CD4-positive, alpha-beta T cell treated with Interleukin-17A for 4 hours (primary cell): ENCODE results near the gene COX4I2.
"Not testable (repeated sequence)": the region's sequence is repeated elsewhere in the genome, so short reads cannot be mapped to it uniquely, and the experiment has no call there.

Experiments
- DNase-seq: peaks from one replicate; pipeline ENCODE4 v3.0.0-alpha.2; 2020; ENCODE audit warnings: mixed read lengths

Gene COX4I2

DNA sequence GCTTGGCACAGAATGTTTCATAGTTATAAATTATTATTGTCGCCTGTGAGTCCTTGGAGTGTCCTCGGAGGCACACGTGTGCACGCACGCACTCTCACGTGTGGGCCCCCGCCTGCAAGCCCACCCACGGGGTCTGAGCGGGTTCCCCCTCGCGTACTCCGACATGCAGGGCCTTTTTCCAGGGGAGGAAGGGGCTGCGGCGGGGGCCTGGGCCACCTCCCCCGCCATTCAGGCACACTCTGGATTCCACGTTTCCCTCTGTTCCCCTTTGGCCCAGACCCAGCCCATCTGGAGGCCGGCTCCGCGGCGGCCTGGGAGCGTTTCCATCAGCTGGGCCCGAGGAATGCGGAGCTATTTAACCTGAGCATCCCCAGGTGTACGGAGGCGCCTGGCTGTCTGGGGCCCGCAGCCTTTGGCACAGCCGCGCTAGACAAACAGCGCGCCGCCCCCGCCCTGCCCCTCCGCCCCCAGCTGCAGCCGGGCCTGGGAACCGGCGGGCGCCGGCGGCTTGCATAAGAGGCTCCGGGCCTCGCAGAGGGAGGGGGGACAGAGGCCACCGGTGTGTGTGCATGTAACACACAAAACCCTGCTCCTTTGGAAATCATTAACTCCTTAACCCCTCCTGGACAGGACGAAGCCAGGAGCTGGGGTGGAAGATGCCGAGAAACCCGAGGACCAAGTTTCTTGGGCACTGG is 29.3 kb upstream of the COX4I2 start:
- DNase-seq: no peak

DNA sequence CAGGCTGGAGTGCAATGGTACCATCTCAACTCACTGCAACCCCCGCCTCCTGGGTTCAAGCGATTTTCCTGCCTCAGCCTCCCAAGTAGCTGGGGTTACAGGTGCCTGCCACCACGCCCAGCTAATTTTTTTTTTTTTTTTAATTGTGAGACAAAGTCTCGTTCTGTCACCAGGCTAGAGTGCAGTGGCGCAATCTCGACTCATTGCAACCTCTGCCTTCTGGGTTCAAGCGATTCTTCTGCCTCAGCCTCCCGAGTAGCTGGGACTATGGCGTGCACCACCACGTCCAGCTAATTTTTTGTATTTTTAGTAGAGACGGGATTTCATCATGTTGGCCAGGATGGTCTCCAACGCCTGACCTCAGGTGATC is 25.5 kb upstream of the COX4I2 start:
- not testable (repeated sequence) for DNase-seq

DNA sequence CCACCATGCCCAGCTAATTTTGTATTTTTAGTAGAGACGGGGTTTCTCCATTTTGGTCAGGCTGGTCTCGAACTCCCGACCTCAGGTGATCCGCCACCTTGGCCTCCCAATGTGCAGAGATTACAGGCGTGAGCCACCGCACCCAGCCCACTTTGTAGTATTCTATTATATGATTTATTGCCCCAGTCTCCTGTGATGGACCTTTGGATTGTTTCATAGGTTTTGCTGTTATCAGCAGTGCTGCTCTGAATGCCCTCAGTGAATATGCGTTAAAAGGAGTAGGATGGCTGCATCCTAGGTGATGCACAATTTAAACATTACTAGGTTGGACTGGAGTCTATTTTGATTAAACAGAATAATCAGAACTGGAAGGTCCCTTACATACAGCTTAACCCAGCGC is 22.3 kb upstream of the COX4I2 start:
- DNase-seq: no peak

DNA sequence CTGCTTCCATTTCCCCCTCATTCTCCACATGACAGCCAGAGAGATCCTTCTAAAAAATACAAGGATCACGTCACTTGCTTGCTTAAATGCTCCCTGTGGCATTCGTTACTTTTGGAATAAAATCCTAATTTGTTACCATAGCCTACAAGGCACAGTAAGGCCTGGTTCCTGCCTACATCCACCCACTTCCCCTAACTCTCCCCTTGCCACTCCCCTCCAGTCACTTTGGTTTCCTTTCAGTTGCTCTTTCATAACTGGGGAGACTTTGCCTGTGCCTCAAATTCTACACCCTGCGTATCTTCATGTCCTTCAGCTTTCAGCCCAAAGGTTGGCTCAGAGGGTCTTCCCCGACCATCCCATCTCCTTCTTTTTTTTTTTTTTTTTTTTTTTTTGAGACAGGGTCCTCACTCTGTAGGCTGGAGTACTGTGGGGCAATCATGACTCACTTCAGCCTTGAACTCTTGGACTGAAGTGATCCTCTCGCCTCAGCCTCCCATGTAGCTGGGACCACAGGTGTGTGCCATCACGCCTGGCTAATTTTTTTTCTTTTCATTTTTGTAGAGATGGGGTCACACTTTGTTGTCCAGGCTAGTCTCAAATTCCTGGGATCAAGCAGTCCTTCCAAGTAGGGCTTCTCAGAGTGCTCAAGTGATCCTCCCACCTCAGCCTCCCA is 20.1 kb upstream of the COX4I2 start:
- no peak for DNase-seq

DNA sequence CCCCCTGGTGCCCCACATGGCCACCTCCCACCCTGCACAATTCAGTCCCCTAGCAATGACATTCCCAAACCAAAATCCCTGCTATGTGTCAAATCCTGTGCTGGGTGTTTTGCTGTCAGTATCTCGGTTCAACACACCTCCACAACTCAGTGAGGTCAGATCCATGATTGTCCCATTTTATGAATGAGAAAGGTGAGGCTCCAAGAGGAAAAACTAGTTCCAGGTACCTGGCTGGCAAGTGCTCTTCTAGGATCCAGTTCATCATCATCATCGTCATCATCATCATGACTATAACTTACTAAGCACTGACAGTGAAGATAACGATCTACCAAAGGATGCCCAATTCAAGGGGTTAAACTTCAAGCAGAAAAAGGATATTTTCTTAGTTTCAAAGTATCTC is 17.5 kb upstream of the COX4I2 start:
- no peak for DNase-seq

DNA sequence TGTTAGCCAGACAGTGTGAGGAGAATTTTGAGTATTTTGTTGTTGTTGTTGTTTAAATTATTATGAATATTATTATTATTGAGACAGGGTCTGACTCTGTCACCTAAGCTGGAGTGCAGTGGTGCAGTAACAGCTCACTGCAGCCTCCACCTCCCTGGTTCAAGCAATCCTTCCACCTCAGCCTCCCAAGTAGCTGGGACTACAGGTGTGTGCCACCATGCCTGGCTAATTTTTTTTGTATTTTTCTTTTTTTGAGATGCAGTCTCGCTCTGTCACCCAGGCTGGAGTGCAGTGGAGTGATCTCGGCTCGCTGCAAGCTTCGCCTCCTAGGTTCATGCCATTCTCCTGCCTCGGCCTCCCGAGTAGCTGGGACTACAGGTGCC is 14.6 kb upstream of the COX4I2 start:
- DNase-seq: not testable (repeated sequence)

DNA sequence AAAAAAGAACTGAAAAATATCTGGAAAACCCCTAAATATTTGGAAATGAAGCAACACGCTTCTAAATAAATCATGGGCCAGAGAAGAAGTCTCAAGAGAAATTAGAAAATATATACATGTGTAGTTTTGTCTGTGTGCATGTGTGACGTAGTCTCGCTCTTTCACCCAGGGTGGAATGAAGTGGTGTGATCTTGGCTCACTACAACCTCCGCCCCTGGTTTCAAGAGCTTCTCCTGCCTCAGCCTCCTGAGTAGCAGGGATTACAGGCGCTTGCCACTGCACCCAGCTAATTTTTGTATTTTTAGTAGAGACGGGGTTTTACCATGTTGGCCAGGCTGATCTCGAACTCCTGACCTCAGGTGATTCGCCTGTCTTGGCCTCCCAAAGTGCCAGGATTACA is 11.2 kb upstream of the COX4I2 start:
- DNase-seq: not testable (repeated sequence)

DNA sequence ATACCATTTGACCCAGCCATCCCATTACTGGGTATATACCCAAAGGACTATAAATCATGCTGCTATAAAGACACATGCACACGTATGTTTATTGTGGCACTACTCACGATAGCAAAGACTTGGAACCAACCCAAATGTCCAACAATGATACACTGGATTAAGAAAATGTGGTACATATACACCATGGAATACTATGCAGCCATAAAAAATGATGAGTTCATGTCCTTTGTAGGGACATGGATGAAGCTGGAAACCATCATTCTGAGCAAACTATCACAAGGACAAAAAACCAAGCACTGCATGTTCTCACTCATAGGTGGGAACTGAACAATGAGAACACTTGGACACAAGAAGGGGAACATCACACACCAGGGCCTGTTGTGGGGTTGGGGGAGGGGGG is 9.7 kb upstream of the COX4I2 start:
- DNase-seq: not testable (repeated sequence)

DNA sequence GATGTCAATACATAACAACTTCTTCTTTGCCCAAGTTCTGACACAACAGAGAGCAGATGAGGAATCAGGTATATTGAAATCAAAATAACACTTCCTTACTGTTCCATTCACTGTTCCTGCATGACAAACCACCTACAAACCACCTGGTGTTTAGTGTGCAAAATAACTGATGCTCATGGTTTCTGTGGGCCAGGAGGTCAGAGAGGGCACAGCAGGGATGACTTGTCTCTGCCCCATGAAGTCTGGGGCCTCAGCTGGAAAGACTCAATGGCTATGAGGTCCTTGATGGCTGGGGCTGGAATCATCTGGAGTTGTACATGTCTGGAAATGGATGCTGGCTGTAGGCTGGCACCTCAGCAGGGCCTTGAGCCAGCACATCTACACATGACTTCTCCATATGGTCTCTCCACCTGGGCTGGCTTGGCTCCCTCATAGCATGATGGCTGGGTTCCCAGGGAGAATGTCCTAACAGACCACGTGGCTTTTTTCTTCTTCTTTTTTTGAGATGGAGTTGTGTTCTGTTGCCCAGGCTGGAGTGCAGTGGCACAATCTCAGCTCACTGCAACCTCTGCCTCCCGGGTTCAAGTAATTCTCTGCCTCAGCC is 7.4 kb upstream of the COX4I2 start:
- no peak for DNase-seq

DNA sequence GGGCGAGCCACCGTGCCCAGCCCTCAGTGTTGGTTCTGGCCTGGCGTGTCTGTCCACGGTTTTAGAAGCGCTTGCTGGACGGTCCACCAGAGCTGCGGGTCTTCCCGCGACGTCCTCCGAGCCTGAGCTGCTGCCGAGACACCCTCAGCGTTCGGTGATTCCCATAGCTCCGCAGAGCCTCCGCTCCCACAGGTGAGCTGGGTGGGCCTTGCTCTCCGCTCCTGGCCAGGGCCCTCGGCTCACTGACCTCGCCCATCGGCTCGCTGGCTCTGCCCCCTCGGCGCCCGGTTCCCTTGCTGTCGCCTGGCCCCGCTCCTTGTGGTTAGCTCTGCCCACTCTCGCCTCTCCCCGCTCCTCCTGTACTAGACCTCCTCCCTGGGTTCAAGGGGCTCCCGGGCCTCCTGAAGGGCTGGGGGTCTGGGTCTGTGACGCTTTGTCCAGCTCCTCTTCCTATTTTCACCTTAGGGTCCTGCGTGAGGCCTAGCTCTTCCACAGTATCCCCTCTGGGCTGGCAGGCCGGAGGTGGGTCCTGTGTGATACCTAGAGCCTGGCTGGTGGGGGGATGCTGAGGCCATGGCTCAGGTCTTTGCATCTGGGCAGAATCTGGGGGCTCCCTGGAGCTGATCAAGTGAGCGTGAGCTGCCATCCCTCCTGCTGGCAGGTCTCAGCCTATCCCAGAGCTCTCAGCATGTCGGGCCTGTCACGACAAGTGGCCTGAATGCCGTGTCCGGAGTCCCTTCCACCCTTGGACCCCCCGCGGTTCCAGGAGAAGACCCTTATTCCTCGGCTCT is 5.0 kb upstream of the COX4I2 start:
- no peak for DNase-seq

DNA sequence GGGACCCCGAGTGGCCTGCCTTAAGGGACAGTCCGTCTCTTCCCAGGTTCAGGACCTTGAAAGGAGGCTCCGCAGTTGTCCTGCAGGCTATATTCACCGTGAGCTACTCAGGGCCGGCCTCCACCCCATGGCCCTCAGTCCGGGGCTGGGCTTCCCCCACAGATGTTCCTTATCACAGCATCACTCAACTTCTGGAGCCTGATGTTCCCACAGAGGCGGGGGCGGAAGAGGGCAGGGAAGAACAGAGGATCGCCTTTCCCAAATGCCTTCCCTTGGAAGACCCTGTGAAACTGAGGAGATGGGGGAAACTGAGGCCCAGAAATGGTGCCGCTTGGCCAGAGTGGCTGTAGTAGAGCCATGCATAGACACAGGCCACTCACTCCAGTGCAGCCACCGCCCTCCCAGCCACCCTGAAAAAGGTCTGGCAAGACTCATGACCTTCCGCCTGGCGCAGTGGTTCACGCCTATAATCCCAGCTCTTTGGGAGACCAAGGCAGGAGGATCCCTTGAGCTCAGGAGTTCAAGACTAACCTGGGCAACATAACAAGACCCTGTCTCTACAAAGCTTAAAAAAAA is 4.3 kb upstream of the COX4I2 start:
- DNase-seq: no peak

DNA sequence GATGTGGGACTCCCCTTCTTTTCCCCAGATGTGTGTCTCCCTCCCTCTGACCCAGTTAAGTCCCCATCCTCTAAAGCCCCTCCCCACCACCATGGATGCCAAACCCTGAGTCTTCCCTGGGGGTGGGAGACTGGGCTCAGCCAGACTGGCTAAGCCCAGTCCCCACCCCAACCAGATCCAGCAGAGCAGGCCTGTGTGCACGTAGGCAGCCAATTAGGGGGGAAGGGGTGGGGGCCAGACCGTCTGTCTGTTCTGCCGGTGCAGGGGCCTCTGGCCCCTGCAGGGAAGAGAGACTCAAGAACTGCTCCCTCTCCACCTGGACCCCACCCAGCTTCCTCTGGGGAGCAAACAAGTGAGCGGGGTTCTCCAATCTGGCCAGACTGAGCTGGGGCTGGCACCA is 605 bp downstream of the COX4I2 start:
- no peak for DNase-seq

DNA sequence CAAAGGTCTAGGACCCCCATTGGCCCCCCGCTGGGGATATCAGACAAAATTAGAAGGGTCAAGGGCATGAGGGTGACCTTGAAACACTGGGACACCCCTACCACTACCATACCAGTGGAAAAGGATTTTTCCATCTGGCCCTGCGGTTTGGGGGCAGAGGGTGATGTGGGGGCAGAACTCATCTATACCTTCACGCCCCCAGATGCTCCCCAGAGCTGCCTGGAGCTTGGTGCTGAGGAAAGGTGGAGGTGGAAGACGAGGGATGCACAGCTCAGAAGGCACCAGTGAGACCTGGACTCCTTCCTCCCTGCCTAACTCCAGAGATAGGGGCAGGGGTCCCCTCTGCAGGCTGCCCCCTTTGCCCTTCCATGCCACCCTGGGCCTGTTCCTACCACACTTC is 1.1 kb downstream of the COX4I2 start:
- DNase-seq: no peak

DNA sequence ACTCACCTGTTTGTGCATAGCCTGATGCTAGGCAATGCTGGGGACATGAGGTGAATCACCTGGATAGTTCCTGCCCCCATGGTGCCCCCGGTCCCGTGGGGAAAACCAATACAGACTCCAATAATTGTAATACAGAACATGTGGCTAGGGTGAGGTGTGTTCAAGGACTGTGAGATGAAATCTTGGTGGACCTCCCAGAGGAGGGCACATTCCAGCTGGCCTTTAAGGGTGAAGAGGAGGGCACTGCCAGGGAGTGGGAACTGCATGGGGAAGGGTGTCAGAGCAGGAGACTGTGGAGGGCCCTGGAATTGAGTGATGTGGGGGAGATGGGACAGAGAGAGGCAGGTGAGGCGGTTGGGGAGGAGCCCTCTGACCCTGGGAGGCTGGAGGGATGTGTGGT is 2.5 kb downstream of the COX4I2 start:
- DNase-seq: no peak

DNA sequence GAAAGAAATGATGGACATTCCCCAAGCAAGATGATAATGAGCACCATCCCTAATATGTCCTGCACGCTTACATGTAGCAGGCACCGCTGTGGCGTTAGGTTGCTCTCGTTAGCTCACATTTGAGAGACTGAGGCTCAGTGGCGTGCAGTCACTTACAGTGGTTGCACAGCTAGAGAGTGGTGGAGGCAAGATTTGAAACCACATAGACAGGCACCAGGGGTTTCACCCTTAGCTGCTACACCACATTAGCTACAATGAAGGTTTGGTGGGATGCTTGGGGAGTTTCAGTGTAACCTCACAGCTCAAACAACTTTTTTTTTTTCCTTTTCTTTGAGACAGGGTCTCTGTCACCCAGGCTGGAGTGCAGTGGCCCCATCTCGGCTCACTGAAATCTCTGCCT is 3.7 kb downstream of the COX4I2 start:
- no peak for DNase-seq

DNA sequence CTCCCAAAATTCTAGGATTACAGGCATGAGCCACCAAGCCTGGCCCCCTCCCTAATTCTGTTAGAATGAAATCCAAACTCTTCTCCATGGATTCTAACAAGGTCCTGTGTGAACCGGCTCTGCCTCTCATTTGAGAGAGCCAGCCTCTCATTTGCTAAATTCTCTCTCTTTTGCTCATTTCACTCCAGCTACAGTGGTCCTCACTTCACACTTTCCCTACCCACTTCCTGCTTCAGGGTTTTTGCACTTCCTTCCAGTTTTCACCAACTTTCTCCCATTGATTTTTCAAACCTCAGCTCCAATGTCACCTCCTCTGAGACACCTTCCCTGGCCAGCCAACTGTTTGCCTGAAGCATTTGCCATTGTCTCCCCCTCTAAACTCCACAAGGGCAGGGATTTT is 5.1 kb downstream of the COX4I2 start:
- no peak for DNase-seq

DNA sequence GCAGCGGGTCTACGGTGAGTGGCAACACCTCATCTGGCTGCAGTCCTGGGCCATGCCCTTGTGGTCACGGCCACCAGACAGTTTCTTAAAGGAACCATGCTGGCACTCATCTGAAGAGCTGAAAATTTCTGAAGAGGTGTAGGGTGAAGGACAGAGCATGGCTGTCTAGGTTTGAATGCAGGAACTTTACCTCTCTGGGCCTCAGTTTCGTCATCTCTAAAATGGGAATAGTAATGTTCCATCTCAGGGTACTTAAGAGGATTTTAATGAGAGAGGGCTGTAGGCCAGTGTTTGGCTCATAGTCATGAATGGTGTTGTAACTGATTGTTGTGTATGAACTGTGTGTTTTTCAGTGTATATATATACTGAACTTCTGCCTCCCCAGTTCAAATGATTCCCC is 5.8 kb downstream of the COX4I2 start:
- no peak for DNase-seq

DNA sequence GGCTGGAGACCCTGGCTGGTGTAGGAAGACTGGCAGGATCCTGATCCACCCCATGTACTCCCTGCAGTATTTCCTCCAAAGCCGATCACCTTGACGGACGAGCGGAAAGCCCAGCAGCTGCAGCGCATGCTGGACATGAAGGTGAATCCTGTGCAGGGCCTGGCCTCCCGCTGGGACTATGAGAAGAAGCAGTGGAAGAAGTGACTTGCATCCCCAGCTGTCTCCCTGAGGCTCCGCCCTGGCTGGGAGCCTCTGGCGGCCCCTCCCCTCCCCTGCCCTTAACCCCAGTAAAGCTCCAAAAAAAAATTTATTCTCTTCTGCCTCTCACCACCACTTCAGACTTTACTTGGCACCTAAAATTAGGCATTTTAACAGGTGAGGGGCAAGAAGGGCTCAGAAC is 7.0 kb downstream of the COX4I2 start:
- DNase-seq: no peak

DNA sequence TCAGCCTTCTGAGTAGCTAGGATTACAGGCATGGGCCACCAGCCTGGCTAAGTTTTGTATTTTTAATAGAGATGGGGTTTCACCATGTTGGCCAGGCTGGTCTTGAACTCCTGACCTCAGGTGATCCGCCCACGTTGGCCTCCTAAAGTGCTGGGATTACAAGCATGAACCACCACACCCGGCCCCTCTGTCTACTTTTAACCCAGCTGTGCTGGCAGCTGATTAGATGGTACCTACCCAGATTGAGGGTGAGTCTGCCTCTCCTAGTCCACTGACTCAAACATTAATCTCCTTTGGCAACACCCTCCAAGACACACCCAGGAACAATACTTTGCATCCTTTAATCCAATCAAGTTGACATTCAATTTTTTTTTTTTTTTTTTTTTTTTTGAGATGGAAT is 10.4 kb downstream of the COX4I2 start:
- DNase-seq: not testable (repeated sequence)

DNA sequence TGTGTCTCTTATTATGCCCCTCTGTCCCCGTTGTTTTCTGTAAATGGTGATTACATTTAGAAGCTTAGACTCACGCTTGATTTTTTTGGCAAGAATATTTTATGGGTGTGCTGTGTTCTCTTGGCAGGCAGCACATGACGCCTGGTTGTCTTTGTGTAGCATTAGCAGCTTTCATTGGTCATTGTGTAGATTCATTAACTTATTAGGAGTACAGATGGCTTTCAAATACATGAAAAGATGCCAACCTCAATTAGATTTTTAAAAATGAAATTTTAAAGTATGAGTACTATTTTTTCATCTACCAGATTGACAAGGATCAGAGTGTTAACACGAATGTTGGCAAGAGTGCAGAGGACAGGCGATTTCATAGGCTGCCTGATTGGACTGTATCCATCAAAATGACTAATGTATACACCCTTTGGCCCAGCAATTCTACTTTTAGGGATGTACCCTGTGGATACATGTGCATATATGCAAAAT is 15.2 kb downstream of the COX4I2 start:
- no peak for DNase-seq

DNA sequence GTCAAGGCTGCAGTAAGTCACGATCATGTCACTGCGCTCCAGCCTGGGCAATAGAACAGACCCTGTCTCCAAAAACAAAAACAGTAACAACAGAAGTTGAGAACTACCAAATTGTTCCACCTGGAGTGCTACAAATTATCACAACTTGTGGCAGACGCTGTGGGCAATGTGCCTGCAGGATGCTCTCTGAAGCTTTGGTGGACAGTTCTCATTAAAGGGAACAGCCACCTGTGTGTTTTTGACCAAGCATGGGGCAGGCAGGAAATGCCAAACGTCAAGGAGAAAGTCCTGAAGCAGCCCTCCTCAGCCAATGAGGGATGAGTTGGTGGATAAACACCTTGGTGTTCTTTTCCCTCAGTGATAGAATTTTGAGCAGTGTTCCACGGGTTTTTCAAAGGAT is 15.8 kb downstream of the COX4I2 start:
- DNase-seq: no peak

DNA sequence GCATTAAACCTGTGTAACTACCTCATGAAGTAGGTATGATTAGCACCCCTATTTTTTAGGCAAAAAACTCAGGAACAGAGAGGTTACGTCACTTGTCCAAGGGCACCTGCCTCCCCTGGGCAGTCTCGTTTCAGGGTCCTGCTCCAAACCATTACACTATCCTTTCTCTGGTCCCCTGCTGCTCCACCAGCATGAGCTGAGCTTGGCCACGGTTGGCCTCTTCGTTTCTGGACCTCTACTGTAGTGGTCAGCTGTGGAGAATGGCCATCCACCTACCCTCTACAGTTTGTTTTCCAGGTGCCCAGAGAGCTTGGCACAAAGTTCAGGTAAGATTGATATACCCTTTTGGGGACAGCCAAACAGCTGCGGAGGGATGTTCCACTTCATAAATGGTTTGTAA is 16.8 kb downstream of the COX4I2 start:
- DNase-seq: no peak
